Activated CD4-positive, alpha-beta T cell treated with anti-CD3 and anti-CD28 coated beads, Interleukin-2, amount 50 U/mL, for 24 hours (primary cell): Measurements from ENCODE around the gene PACRG.

Source experiments
- DNase-seq, 2 donors: peaks; one replicate each; pipeline ENCODE4 v3.0.0-alpha.2; 2020; ENCODE audit warnings: low read depth in 1 of 2, low spot score in 1 of 2

The PACRG gene

DNA sequence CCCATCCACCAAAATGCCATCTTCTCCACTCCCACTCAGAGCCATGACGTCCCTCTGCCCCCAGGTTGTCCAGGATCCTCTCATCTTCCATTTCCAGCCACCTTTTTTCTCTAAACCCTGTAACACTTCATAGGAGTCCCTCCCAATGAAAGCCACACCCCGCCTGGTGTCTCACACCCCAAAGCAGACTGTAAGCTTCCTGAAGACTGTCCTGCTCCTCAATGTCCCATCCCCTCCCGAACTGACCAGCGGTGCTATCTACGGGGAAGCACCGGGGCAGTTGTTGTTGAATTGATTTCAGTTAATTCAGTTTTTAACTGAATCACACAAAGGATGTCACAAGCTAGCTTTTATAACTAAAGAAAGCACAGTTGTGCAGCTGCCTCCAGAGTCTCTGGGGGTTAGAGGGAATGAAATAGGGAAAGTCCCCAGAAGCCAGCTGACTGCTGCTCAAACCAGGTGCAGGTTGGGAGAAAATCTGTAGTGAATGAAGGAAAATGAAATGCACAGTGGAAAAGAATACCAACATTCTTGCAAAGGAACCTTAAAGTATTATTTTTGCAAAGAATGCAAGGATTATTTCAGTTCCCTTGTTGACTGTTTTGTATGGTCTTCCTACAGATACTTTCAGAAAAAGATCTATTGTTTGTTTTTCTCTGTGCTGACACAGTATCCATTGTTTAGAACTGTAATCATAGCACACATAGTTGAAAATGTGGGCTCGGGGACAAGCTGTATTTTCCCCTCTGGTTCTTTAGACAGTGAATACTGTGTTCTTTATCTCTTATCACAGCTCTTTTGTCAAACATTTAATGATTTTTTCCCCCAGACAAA is 464.1 kb downstream of the PACRG start:
- no peak for DNase-seq

- no peak for DNase-seq
These were observed 464.8 kb downstream of the PACRG start for GRCh38 chr6:163192591-163192990.

GRCh38 chr6:163193326-163193725 is 465.6 kb downstream of the PACRG start:
- no peak for DNase-seq

- DNase-seq, result no peak
These were observed 468.2 kb downstream of the PACRG start for GRCh38 chr6:163195721-163196691.

DNA sequence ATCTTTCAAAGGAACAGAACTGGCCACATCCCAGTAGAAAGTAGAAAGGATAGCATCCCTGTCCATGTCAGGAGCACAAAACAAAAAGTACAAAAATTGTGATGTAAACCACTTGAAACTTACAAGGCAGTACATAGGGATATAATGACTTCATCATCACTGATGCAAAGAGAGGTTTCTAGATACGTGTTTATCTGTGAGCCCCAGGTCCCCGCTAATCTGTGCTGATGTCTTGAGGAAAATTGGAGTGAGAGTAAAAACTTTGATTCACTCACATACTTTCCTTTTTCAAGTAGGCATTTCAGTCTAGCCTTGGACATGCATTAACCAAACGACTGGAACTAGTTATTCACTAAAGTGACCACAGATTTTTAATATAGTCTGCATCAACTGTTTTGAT is 470.1 kb downstream of the PACRG start:
- DNase-seq, result no peak

DNA sequence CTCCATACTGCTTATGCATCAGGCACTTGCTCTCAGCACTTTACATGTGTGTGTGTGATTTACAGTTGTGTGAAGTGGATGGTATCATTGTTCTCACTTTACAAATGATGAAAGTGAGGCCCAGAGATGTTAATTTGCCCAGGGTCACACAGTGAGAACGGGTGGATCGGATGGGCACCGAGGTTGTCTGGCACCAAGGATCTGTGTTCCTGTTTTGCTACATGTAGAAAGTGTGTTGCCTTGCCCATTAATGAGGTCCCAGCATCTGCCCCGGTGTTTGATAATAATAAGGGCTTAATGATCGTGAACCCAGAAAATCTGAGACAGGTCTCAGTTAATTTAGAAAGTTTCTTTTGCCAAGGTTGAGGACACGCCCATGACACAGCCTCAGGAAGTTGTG is 470.6 kb downstream of the PACRG start:
- DNase-seq, result no peak

GRCh38 chr6:163199371-163199770 is 471.6 kb downstream of the PACRG start:
- no peak for DNase-seq

DNA sequence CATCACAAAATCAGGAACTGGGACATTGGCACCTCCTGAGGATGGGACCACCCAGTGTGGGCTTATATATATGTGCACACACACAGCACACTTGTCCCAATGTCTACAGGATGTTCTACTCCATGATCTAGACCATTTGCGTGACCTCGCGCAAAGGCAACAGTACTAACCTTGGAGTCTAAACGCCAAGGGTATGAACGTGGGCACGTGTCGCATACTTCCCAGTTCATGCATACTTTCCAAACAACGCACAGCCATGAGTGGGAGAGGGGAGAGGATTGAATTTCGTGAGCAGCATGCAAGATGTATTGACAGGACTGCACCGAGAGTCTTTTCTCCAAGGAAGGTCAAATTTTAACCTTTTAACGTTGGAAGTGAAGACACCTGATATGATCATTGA is 472.5 kb downstream of the PACRG start:
- no peak for DNase-seq

- no peak for DNase-seq
These were observed 472.9 kb downstream of the PACRG start for GRCh38 chr6:163200694-163201093.

GRCh38 chr6:163201855-163202254 is 474.1 kb downstream of the PACRG start:
- no peak for DNase-seq

DNA sequence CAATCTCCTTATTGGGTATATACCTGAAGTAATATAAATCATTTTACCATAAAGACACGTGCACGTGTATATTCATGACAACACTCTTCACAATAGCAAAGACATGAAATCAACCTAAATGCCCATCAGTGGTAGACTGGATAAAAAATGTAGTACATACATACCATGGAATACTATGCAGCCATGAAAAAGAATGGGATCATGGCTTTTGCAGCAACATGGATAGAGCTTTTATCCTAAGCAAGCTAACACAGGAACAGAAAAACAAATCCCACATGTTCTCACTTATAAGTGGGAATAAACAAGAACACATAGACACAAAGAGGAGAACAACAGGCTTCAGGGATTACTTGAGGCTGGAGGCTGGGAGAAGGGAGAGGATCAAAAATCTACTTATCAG is 478.4 kb downstream of the PACRG start:
- DNase-seq, result no peak

- DNase-seq, result no peak
These were observed 479.9 kb downstream of the PACRG start for GRCh38 chr6:163207431-163208383.

DNA sequence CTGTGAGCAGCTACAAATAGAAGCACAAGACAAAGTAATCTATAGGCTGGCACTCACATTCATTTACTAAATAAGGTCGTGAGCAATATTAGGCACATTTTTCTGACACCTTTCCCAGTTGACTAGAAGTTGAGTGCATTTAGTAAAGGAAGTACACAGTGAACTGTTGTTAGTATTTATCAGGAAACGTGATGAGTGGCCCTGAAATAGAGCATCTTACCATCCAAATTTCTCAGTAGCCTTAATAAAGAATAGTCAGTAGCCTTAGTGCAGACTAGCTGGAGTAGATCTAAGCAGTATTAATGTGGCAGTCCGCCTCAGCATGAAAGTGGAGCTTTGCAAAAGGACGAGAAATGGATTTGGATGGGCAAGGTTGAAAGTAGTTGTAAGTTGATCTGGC is 481.2 kb downstream of the PACRG start:
- no peak for DNase-seq

- DNase-seq, result no peak
These were observed 484.3 kb downstream of the PACRG start for GRCh38 chr6:163212123-163212522.

DNA sequence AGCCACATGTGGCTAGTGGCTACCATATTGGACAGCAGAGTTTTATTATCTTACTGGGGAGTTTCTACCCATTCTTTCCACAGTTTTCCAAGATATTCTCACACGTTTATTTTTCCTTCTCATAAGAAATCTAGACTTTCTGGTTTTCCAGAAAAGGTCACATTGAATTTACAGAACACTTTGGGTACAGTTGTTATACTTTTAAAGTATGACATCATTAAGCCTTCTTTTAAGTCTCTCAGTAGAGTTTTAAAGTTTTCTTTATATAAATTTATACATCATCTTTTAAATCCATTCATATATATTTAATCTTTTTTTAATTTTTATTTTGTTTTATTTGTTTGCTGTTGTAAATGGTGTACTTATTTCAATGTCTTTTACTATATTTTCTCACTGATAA is 486.5 kb downstream of the PACRG start:
- DNase-seq, result no peak

DNA sequence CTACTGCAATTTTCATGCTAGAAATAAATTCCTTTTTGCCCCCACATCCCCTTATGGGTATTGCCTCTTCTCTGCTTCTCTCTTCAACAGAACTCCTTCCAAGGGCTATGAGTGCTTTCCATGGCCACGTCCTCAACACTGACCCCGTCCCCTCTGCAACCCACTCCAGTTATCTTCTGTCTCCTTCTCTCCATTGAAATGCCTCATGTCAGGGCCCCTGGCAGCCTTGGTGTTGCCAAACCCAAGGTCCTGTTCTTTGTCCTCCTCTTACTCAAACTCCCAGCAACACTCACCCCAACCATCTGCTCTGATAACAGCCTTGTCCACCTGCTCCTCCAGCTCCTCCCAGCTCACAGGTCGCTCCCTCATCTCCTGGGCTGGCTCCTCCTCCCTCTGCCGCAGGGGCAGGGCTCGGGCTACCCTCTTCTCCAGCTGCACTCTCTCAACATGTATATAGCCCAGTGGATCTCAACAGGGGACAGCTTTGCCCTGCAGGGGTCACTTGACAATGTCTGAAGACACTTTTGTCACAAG is 490.7 kb downstream of the PACRG start:
- no peak for DNase-seq

- no peak for DNase-seq
These were observed 498.5 kb downstream of the PACRG start for GRCh38 chr6:163226181-163226835.

- DNase-seq, result no peak
These were observed 499.2 kb downstream of the PACRG start for GRCh38 chr6:163226836-163227485.

DNA sequence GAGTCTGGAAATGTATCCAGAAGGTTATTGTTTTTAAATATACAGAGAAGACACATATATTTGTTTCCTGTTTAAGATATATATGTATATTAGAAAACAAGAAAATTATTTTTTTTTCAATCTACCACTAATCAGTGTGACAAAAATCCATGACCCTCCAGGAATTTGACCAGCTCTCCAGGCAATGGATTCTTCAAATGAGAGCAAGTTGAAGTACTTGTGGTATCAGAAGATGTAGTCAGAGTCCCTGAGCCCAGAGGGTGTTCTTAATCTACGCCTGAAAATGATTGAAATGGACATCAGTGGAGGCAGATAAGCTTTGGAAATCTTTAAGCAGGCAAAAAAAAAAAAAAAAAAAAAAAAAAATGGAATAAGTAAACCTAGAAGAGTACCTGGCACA is 500.3 kb downstream of the PACRG start:
- DNase-seq, result no peak

GRCh38 chr6:163229050-163229449 is 501.3 kb downstream of the PACRG start:
- DNase-seq, result no peak
